Bronchial epithelial cell (primary cell): Measurements from ENCODE around the gene UBAP1L. TPM values are rescaled to one million over a fixed set of nuclear protein-coding genes. Genes with fewer than 3 reads are reported as not detected.

ENCODE experiments used
- DNase-seq: peaks from one replicate; pipeline ENCODE4 v3.0.0-alpha.2; 2010; ENCODE audit warnings: low read depth
- FAIRE-seq: peaks from 2 replicates; lab custom pipeline; 2011; peaks lifted over from hg19 to GRCh38; lab: Jason Lieb, UNC
- H3K27me3 ChIP-seq: 2 replicates; pipeline ENCODE4 v1.5.1; 2011; ENCODE audit warnings: low read length; ENCODE audit not compliant: control insufficient read depth, insufficient read depth
- H3K36me3 ChIP-seq: 2 replicates; pipeline ENCODE4 v1.5.1; 2011; ENCODE audit warnings: low read length; ENCODE audit not compliant: control insufficient read depth, insufficient read depth
- H3K4me3 ChIP-seq: 2 replicates; pipeline ENCODE4 v1.5.1; 2011; ENCODE audit warnings: mild to moderate bottlenecking, low read depth, low read length, control low read depth
- CTCF ChIP-seq: IDR thresholded peaks from 2 replicates; pipeline ENCODE4 v1.5.1; 2011; ENCODE audit warnings: mild to moderate bottlenecking, moderate library complexity, low read length, control low read depth, inconsistent platforms; ENCODE audit not compliant: insufficient read depth, severe bottlenecking
- total RNA-seq: library from RNA; depleted of rRNA; stranded (reverse); fragments of >200 nt; gene quantifications from 2 replicates; pipeline ENCODE4 v1.2.1, GENCODE V29; 2014

The UBAP1L gene
- total RNA-seq, 1 donor from 2014 or later: 1.3 TPM

- DNase-seq (no peak), FAIRE-seq (no peak)
- no peak for TF ChIP-seq CTCF
- Histone ChIP-seq H3K36me3 (no peaks in the 10 kb centered on the region), H3K27me3 (no peaks in the 10 kb centered on the region), H3K4me3 (no peak overlapping the region)
Measured at GRCh38 chr15:65042776-65043327, 72.1 kb downstream of the UBAP1L start.

Other genes with a start within 250 kb of the UBAP1L start
- gene ANKDD1A, start 203.3 kb downstream of the UBAP1L start, total RNA-seq: 3.2 and 4.0 TPM in 2 replicates
- 72.6 and 95.8 TPM in 2 replicates for gene SPG21, start 125.3 kb downstream of the UBAP1L start, total RNA-seq
- 10.4 and 17.4 TPM in 2 replicates for gene MTFMT, start 85.6 kb downstream of the UBAP1L start, total RNA-seq
- not detected in 2 replicates for gene SLC51B, start 69.8 kb downstream of the UBAP1L start, total RNA-seq
- not detected in 2 replicates for gene RASL12, start 47.2 kb downstream of the UBAP1L start, total RNA-seq
- not detected in 2 replicates for gene KBTBD13, start 38.5 kb downstream of the UBAP1L start, total RNA-seq
- 10.0 and 10.3 TPM in 2 replicates for gene PDCD7, start 18.6 kb upstream of the UBAP1L start, total RNA-seq
- gene CLPX, start 70.1 kb upstream of the UBAP1L start, total RNA-seq: 45.3 and 67.5 TPM in 2 replicates
- under 0.01 TPM in 2 replicates for gene CILP, start 96.3 kb upstream of the UBAP1L start, total RNA-seq
- gene PARP16, start 171.7 kb upstream of the UBAP1L start, total RNA-seq: 1.5 and 2.1 TPM in 2 replicates
- not detected in 2 replicates for gene RNU5A-1, start 180.9 kb upstream of the UBAP1L start, total RNA-seq
- not detected in 2 replicates for gene RNU5B-1, start 189.5 kb upstream of the UBAP1L start, total RNA-seq